Measurements from ENCODE around the gene NTMT1.

NTMT1 gene

DNA sequence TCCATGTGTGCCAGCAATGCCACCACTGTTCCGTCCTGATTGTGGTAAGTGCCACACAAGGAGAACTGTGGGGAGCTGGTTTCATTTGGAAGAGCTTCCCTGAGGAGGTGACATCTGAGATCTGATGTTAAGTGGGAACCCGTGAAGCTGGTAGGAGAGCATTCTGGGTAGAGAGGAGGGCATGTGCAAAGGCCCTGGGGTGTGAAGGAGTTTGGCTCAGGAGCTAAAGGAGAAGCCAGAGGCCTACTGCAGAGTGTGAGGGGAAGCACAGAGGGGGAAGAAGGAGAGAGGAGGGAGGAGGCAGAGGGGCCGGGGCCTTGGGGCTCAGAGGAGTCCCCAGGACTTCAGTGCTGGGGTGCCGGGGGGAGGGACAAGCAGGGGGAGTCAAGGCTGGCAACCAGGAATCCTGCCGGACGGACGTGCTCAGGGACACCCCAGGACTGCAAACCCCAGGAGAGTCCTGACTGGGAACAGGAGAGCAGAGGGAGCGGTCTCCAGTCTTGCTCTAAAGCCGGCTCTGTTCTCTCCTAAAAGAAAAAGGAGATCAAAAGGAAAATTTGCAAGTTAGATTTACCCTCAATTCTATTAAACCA lies 24.8 kb upstream of the NTMT1 start:
- no peaks in the 10 kb centered on the region for H3K27me3 ChIP-seq (ENCODE audit: control insufficient read depth in 1 of 2, insufficient read depth in 2 of 2, low read length in 2 of 2)
- peaks cover 17% of the 10 kb centered on the region for H3K4me1 ChIP-seq (ENCODE audit: insufficient read depth, low read length)
- no peak overlapping the region for H3K4me3 ChIP-seq (ENCODE audit: low read depth in 1 of 2, low read length in 2 of 2)
- no peak overlapping the region for H3K9ac ChIP-seq (ENCODE audit: low read length)
- no peaks in the 10 kb centered on the region for H3K9me3 ChIP-seq (ENCODE audit: low read length)
- no peaks in the 10 kb centered on the region for H3K36me3 ChIP-seq (ENCODE audit: insufficient read depth, low read length)
- no peak overlapping the region for H3K27ac ChIP-seq (ENCODE audit: low read depth, low read length)

DNA sequence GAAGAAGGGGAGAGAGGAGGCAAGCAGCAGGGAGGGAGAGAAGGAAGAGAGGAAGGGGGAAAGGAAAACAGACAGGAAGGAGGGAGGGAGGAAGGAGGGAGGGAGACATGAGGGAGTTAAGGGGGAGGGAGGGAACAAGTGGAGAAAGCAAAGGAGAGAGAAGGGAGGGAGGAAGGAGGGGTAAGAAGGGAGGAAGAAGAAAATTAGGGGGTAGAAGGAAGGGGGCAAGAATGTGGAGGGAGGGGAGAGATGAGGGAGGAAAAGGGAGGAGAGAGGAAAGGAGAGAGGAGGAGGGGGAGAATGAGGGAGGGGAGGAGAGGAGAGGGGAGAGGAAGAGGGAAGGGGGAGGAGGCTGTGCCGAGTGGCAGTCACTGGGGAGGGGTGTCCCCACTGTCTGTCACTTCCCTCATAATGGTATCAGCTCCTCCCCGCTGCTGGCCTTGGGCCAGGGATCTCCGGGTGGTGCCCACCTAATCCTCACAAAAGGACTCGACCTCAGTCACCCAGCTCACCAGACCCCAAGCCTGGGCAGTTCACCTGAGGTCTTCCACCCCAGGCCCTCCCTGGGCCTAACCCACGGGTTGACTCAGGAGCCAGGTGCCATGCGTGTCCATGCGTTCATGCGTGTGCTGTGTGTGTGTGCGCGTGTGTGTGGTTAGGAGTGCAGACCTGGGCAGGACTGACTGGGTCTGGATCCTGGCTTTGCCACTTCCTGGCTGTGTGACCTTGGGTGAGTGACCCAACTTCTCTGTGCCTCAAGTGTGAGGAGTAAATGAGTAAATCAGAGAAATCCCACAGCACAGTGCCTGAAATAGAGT lies 23.2 kb upstream of the NTMT1 start:
- H3K4me3 ChIP-seq (ENCODE audit: low read depth in 1 of 2, low read length in 2 of 2): no peak overlapping the region
- no peak overlapping the region for H3K9ac ChIP-seq (ENCODE audit: low read length)
- no peaks in the 10 kb centered on the region for H3K9me3 ChIP-seq (ENCODE audit: low read length)
- H3K4me1 ChIP-seq (ENCODE audit: insufficient read depth, low read length): peaks cover 16% of the 10 kb centered on the region
- H3K36me3 ChIP-seq (ENCODE audit: insufficient read depth, low read length): no peaks in the 10 kb centered on the region
- H3K27ac ChIP-seq (ENCODE audit: low read depth, low read length): no peak overlapping the region
- H3K27me3 ChIP-seq (ENCODE audit: control insufficient read depth in 1 of 2, insufficient read depth in 2 of 2, low read length in 2 of 2): no peaks in the 10 kb centered on the region

DNA sequence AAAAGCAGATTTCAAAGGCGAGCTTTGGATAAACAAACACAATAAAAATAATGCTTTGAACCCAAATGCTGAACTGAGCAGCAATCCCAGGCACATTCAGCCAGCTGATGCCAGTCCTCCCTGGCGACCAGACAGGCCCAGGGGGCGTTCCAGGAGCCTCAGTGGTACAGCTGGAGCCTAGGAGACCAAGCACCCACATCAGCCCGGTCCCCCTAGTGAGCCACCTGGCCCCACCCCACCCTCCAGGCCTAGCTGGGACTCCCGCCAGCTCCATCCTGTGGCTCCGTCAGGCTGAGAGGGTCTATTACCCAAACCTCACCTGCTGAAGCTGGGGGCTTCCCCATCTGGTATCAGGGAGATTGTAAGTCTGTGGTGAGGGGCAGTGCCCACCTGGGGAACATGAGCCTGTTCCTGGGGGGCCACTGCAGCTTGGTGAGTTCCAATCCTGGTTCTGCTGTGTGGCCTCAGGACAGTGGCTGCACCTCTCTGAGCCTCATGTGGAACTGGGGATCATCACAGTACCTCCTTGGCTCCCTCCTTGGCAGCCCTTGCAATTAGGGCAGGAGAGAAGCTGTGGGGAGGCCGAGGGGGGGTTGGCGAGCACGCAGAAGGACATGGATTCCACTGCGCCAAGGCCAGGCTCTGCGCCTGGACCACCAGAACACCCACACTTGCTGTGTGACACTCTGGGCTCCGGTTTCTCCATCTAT lies 21.8 kb upstream of the NTMT1 start:
- H3K9ac ChIP-seq (ENCODE audit: low read length): no peak overlapping the region
- no peak overlapping the region for H3K27ac ChIP-seq (ENCODE audit: low read depth, low read length)
- peaks cover 18% of the 10 kb centered on the region for H3K4me1 ChIP-seq (ENCODE audit: insufficient read depth, low read length)
- no peaks in the 10 kb centered on the region for H3K36me3 ChIP-seq (ENCODE audit: insufficient read depth, low read length)
- H3K4me3 ChIP-seq (ENCODE audit: low read depth in 1 of 2, low read length in 2 of 2): no peak overlapping the region
- no peaks in the 10 kb centered on the region for H3K27me3 ChIP-seq (ENCODE audit: control insufficient read depth in 1 of 2, insufficient read depth in 2 of 2, low read length in 2 of 2)
- no peaks in the 10 kb centered on the region for H3K9me3 ChIP-seq (ENCODE audit: low read length)

DNA sequence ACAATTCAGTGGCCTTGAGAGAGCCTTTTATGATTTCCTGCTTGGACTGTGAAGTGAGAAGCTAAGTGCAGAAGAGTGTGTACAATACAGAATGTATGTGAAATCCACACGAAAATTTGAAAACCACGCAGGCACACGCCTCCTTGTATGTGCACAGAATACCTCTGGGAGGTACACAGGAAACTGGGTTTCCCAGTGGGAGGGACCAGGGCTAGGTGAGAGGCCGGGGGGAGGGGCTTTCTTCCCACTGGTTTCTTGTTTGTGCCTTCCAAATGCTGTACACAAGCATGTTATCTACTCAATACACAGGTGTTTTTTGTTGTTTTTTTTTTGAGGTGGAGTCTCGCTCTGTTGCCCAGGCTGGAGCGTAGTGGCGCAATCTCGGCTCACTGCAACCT lies 21.2 kb upstream of the NTMT1 start:
- Histone ChIP-seq H3K9me3 (ENCODE audit: low read length) (no peaks in the 10 kb centered on the region), H3K4me3 (ENCODE audit: low read depth in 1 of 2, low read length in 2 of 2) (no peak overlapping the region), H3K4me1 (ENCODE audit: insufficient read depth, low read length) (peaks cover 22% of the 10 kb centered on the region), H3K27ac (ENCODE audit: low read depth, low read length) (no peak overlapping the region), H3K9ac (ENCODE audit: low read length) (no peak overlapping the region), H3K36me3 (ENCODE audit: insufficient read depth, low read length) (no peaks in the 10 kb centered on the region), H3K27me3 (ENCODE audit: control insufficient read depth in 1 of 2, insufficient read depth in 2 of 2, low read length in 2 of 2) (no peaks in the 10 kb centered on the region)

DNA sequence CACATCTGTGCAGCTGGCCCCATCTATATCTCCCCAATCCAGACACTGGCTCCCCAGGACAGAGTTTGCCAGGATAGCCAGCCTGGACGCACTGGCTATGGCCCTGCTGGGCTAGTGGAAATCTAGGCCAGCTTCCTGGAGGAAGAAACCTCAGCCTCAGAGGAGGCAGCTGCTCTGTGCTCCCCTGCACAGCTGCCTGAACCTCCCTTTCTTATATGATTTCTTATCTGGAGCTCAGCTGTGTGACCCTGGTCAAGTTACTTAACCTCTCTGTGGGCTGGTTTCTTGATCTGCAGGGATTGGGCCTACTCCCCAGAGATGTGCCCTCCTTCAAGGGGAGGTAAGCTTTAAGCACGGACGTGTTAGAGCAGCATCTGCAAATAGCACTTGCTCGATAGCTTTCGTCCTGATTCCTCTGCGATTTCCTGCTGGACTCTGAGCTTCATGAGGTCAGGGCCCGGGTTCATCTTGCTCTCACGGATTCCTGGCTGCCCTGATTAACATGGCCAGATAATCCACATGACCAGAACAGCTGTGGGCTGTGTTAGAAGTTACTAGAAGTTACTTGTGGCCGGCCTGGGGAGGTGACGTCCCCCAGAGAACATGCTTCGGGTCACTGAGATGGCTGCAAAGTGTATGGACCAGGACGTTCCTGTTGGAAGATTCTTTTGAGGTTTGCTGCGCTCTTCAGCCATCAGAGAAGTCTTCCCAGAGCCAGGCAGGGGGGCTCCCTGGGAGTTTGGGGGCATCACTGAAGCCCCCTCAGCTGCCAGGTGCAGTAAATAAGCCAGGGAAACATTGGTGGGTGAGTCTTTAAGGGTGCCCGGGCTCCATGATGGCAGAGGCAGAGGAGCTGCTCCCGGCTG lies 19.6 kb upstream of the NTMT1 start:
- no peak overlapping the region for H3K9ac ChIP-seq (ENCODE audit: low read length)
- H3K4me1 ChIP-seq (ENCODE audit: insufficient read depth, low read length): peaks cover 30% of the 10 kb centered on the region
- no peak overlapping the region for H3K4me3 ChIP-seq (ENCODE audit: low read depth in 1 of 2, low read length in 2 of 2)

DNA sequence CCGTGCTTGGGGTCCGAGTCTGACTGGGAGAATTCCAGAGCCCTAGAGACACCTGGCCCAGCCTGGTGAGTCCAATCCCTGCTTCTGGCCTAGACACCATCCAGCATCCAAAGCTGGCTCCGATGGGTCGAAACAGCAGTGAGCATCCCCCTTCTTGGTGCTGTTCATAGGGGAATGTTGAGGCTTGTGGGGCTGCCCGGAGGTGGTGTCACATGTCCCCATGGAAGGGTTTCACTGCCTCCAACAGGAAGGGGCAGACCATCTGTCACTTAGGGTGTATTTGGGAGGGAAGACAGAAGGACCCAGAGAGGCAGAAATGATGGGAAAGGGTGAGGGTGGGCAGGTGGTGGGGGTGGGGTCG lies 19.0 kb upstream of the NTMT1 start:
- Histone ChIP-seq H3K9me3 (ENCODE audit: low read length) (no peaks in the 10 kb centered on the region), H3K4me3 (ENCODE audit: low read depth in 1 of 2, low read length in 2 of 2) (no peak overlapping the region), H3K27me3 (ENCODE audit: control insufficient read depth in 1 of 2, insufficient read depth in 2 of 2, low read length in 2 of 2) (no peaks in the 10 kb centered on the region), H3K36me3 (ENCODE audit: insufficient read depth, low read length) (no peaks in the 10 kb centered on the region), H3K9ac (ENCODE audit: low read length) (no peak overlapping the region), H3K4me1 (ENCODE audit: insufficient read depth, low read length) (peaks cover 32% of the 10 kb centered on the region), H3K27ac (ENCODE audit: low read depth, low read length) (peak overlapping the region; percentile 75)

More for the DNA sequence above, 19.6 kb upstream of the NTMT1 start:
- no peaks in the 10 kb centered on the region for H3K27me3 ChIP-seq (ENCODE audit: control insufficient read depth in 1 of 2, insufficient read depth in 2 of 2, low read length in 2 of 2)
- no peaks in the 10 kb centered on the region for H3K36me3 ChIP-seq (ENCODE audit: insufficient read depth, low read length)
- H3K9me3 ChIP-seq (ENCODE audit: low read length): no peaks in the 10 kb centered on the region
- no peak overlapping the region for H3K27ac ChIP-seq (ENCODE audit: low read depth, low read length)

DNA sequence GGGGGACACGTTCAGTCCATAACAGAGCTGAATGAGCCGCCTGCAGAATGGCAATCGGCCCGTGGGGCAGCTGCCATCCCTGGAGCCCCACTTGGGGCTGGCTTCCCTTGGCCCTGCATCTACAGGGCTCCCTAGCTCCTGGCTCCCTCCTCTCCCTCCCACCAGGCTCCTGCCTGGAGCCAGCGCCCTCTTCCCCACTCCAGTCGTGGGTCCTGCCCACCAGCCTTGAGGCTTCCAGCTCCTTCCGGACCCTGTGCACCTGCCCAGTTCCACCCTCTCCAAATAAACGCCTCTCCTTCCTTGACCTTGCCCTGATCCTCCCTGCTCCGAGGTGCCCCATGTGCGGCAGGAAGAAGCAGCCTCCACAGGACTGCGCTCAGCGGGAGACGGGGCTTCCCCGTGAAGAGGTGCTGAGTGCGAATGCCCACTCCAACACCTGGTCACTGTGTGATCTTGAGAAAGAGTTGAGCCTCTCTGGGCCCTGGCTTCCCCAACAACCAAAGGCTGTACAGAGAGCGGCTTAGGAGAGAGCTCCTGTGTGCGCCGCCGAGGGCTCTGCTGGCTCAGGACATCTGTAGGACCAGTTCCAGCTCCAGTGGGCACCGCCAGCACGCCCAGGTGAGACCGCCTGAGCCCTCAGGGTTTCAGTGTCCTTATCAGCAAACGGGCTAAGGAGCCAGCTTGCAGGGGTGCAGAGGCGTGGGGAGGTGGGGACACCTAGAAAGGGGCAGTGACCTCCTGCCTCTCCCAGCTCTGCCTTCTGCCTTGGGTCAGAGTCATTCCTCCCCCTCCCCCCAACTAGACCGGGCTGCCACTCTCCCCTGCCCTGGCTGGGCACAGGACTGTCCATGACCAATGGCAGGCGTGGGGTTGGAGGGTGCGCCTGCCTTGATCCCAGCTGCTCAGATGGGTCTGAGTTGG lies 17.1 kb upstream of the NTMT1 start:
- no peak overlapping the region for H3K9ac ChIP-seq (ENCODE audit: low read length)
- no peaks in the 10 kb centered on the region for H3K36me3 ChIP-seq (ENCODE audit: insufficient read depth, low read length)
- H3K9me3 ChIP-seq (ENCODE audit: low read length): no peaks in the 10 kb centered on the region
- H3K27ac ChIP-seq (ENCODE audit: low read depth, low read length): peak overlapping the region; percentile 3
- no peaks in the 10 kb centered on the region for H3K27me3 ChIP-seq (ENCODE audit: control insufficient read depth in 1 of 2, insufficient read depth in 2 of 2, low read length in 2 of 2)
- H3K4me1 ChIP-seq (ENCODE audit: insufficient read depth, low read length): peaks cover 32% of the 10 kb centered on the region
- H3K4me3 ChIP-seq (ENCODE audit: low read depth in 1 of 2, low read length in 2 of 2): no peak overlapping the region

DNA sequence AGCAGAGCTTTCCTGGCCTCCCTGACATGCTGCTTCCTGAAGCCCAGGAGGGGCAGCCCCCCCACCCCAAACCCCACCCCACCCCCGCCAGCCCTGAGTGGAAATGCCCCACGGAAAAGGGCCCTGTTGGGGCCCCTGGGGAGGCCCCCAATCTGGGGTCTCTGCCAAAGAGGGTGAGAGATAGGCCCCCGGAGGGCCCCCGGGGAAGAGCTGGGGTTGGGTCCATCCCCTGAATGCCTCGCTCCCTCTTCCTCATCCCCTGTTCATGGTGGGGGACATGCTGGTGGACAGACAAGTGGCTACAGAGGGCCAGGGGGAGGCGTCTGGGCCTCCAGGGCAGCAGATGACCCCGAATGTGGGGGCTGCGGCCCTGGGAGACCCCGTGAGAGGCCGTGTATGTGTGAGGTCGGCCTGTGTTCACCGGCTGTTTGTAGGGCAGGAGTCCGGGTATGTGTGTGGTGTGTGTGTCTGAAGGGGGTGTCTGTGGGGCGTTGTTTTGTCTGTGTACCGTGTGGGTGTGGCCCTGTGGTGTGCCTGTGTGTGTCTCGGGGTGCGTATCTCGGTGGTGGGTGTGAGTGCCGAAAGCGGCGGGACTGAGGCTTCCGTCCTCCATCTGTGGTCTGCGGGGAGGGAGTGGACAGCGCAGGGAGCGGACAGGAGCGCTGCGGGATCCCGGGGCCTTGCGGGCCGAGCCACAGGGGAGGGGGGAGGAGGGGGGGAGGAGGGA lies 16.3 kb upstream of the NTMT1 start:
- Histone ChIP-seq H3K9me3 (ENCODE audit: low read length) (no peaks in the 10 kb centered on the region), H3K4me3 (ENCODE audit: low read depth in 1 of 2, low read length in 2 of 2) (peak overlapping the region in 1 of 2 donors; percentile 43), H3K27me3 (ENCODE audit: control insufficient read depth in 1 of 2, insufficient read depth in 2 of 2, low read length in 2 of 2) (no peaks in the 10 kb centered on the region), H3K9ac (ENCODE audit: low read length) (no peak overlapping the region), H3K4me1 (ENCODE audit: insufficient read depth, low read length) (peaks cover 32% of the 10 kb centered on the region), H3K36me3 (ENCODE audit: insufficient read depth, low read length) (no peaks in the 10 kb centered on the region), H3K27ac (ENCODE audit: low read depth, low read length) (peak overlapping the region; percentile 81)

DNA sequence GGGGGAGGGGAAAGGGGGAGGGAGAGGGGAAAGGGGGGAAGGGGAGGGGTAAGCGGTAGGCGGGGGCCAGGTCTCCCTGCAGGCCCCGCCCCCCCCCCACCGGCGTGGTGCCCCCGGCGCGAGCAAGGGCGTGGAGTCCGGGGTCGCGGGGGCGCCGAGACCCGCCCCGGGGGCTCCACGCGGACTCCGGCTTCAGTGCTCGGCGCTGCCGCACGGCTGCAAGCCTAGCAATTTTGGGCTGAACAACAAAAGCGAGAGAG lies 15.8 kb upstream of the NTMT1 start:
- Histone ChIP-seq H3K9ac (ENCODE audit: low read length) (peak overlapping the region; percentile 83), H3K36me3 (ENCODE audit: insufficient read depth, low read length) (no peaks in the 10 kb centered on the region), H3K27ac (ENCODE audit: low read depth, low read length) (peak overlapping the region; percentile 80), H3K4me3 (ENCODE audit: low read depth in 1 of 2, low read length in 2 of 2) (peak overlapping the region; percentile 55 to 81), H3K9me3 (ENCODE audit: low read length) (no peaks in the 10 kb centered on the region), H3K27me3 (ENCODE audit: control insufficient read depth in 1 of 2, insufficient read depth in 2 of 2, low read length in 2 of 2) (no peaks in the 10 kb centered on the region), H3K4me1 (ENCODE audit: insufficient read depth, low read length) (peaks cover 32% of the 10 kb centered on the region)

Measured in muscle layer of colon (tissue), 2 donors.